ENCODE results near the gene SLC25A18.
"Not testable (repeated sequence)": the region's sequence is repeated elsewhere in the genome, so short reads cannot be mapped to it uniquely, and the experiment has no call there.

The SLC25A18 gene

GRCh38 chr22:17612057-17612456 is 48.8 kb downstream of the SLC25A18 start:
- no peak for DNase-seq

- DNase-seq = no peak
These were observed 50.0 kb downstream of the SLC25A18 start for GRCh38 chr22:17613280-17613679.

GRCh38 chr22:17627961-17628405 is 64.7 kb downstream of the SLC25A18 start:
- DNase-seq = no peak

- DNase-seq = peak; percentile 39
These were observed 65.3 kb downstream of the SLC25A18 start, which contains the start of gene ATP6V1E1 for GRCh38 chr22:17628406-17629172. ATP6V1E1 (minus strand) TSS chr22:17628749; CDS start chr22:17628635, 114 bp downstream.

GRCh38 chr22:17629173-17629489 is 65.8 kb downstream of the SLC25A18 start:
- no peak for DNase-seq

GRCh38 chr22:17629641-17630040 is 66.3 kb downstream of the SLC25A18 start:
- DNase-seq = no peak

- no peak for DNase-seq
These were observed 67.8 kb downstream of the SLC25A18 start for GRCh38 chr22:17631076-17631565.

GRCh38 chr22:17633217-17633997 is 70.1 kb downstream of the SLC25A18 start:
- DNase-seq = no peak

GRCh38 chr22:17633998-17634323 is 70.7 kb downstream of the SLC25A18 start:
- no peak for DNase-seq

- no peak for DNase-seq
These were observed 71.4 kb downstream of the SLC25A18 start for GRCh38 chr22:17634696-17635095.

- not testable (repeated sequence) for DNase-seq
These were observed 73.6 kb downstream of the SLC25A18 start for GRCh38 chr22:17636850-17637249.

GRCh38 chr22:17637490-17638181 is 74.3 kb downstream of the SLC25A18 start:
- DNase-seq = no peak

- DNase-seq = no peak
These were observed 74.8 kb downstream of the SLC25A18 start for GRCh38 chr22:17638182-17638431.

- DNase-seq = no peak
These were observed 75.3 kb downstream of the SLC25A18 start, which contains the start of gene BCL2L13 for GRCh38 chr22:17638432-17639246. BCL2L13 (plus strand) TSS chr22:17638757; CDS start chr22:17655712, 16,955 bp downstream.

GRCh38 chr22:17639247-17639741 is 76.0 kb downstream of the SLC25A18 start:
- no peak for DNase-seq

All from NCI-H187 treated with DMSO at 0.1 percent for 48 hours (cell line).